ENCODE measurements around the gene WNT10A. TPM values are rescaled to one million over a fixed set of nuclear protein-coding genes. Genes with fewer than 3 reads are reported as not detected.

The WNT10A gene
- total and polyA plus RNA-seq, 10 of the 15 experiments (the other 5 are each of a cell fraction or from before 2014, with no cell fraction given), result 0.61 to 45.0 (median 6.9) TPM

- TF ChIP-seq CUX1 (IDR thresholded peaks at IDR 0.05; ENCODE audit: insufficient replicate concordance, low read depth, low read length) (no peak), USF2 (IDR thresholded peaks at IDR 0.05; ENCODE audit: borderline replicate concordance, low read depth, low read length) (no peak), POLR2A (IDR thresholded peaks at IDR 0.05; ENCODE audit: low read depth, low read length) (no peak)
Measured at GRCh38 chr2:218899147-218899546, 18.5 kb downstream of the WNT10A start (continued).

- ATAC-seq (no peak), DNase-seq (ENCODE audit: low read depth, low spot score) (no peak), FAIRE-seq (no peak)
- H3K27ac ChIP-seq (ENCODE audit: control insufficient read depth, insufficient read depth), result no peak overlapping the region
- H3K4me1 ChIP-seq (ENCODE audit: control insufficient read depth, insufficient read depth, low read length), result peaks cover 7% of the 10 kb centered on the region
- ChIA-PET SMC1A (ENCODE audit: uncharacterized antibody, unreplicated experiment) (interaction anchor here (1.9 to 12.4 kb wide), 3 partner anchors 8 to 26 kb away, joined by 8 to 780 read pairs (median 57); partner anchors contain the start of gene WNT10A), RAD21 (ENCODE audit: unreplicated experiment) (interaction anchor here (4.9 kb wide), 1 partner anchor 26 kb away, joined by 29 read pairs; no protein-coding TSS in a partner anchor), POLR2A (no interaction called here), CTCF (interaction anchor here (22.2 kb wide), 1 partner anchor 24 kb away, joined by 1364 read pairs; the partner anchor contains the start of gene WNT10A)
- H2AFZ ChIP-seq (ENCODE audit: control insufficient read depth, low read depth, low read length), result no peak overlapping the region
- intact Hi-C loops (cut with micrococcal nuclease; ENCODE audit: unreplicated experiment), result loop anchor here (5.0 kb wide), 1 partner anchor 35 kb away; no protein-coding TSS in a partner anchor
- no TSS peak for BruUV-seq (replicated peaks)
- WGBS (ENCODE audit: insufficient coverage, insufficient replicate concordance, low lambda C conversion rate, missing lambda C conversion rate), result 82% methylated on average over 4 of the region's 4 CpGs
- no peaks in the 10 kb centered on the region for H3K27me3 ChIP-seq (replicated peaks in 1 of 2; ENCODE audit: control insufficient read depth in 2 of 2, insufficient read depth in 2 of 2, low read length in 1 of 2)
- H3K4me3 ChIP-seq, result no peak overlapping the region
- in situ Hi-C loops (cut with MboI), result no loop called here
- H3K4me2 ChIP-seq (ENCODE audit: control insufficient read depth, insufficient read depth), result no peak overlapping the region
- no peaks in the 10 kb centered on the region for H3K9me3 ChIP-seq (replicated peaks; ENCODE audit: control insufficient read depth, insufficient read depth, low read length)
- H3K79me2 ChIP-seq (ENCODE audit: control insufficient read depth, insufficient read depth, low read length), result no peaks in the 10 kb centered on the region
- no peaks in the 10 kb centered on the region for H3K36me3 ChIP-seq (ENCODE audit: control insufficient read depth in 2 of 2, insufficient read depth in 2 of 2, low read length in 1 of 2)
- H4K20me1 ChIP-seq (ENCODE audit: control insufficient read depth, insufficient read depth), result no peaks in the 10 kb centered on the region
- H3K9ac ChIP-seq (ENCODE audit: control insufficient read depth, insufficient read depth, low read length), result no peak overlapping the region
- TF ChIP-seq IRF4 (IDR thresholded peaks at IDR 0.05; ENCODE audit: low read depth, low read length), result no peak
- no peak for TF ChIP-seq MYC (IDR thresholded peaks at IDR 0.05; ENCODE audit: insufficient read depth, insufficient read length, insufficient replicate concordance, low read length, severe bottlenecking)
- no peak for TF ChIP-seq RB1 (IDR thresholded peaks at IDR 0.05; ENCODE audit: borderline replicate concordance)
- TF ChIP-seq IKZF1 (conservative IDR thresholded peaks at IDR 0.05), result no peak
- no peak for TF ChIP-seq CREM (IDR thresholded peaks at IDR 0.05; ENCODE audit: low read depth)
- TF ChIP-seq TARDBP (IDR thresholded peaks at IDR 0.05; ENCODE audit: borderline replicate concordance), result no peak
- TF ChIP-seq E4F1 (IDR thresholded peaks at IDR 0.05; ENCODE audit: borderline replicate concordance, partially characterized antibody), result no peak
Measured at GRCh38 chr2:218902427-218902826, 21.8 kb downstream of the WNT10A start.

All from GM12878 (cell line).